GM21737 (cell line): Measurements from ENCODE around the gene DCAF15.

ENCODE experiments used
- ATAC-seq: cut with Tn5 transposase; IDR thresholded peaks from one replicate; pipeline ENCODE4 v1.9.1; 2021; ENCODE audit warnings: mild to moderate bottlenecking, moderate library complexity; ENCODE audit not compliant: unreplicated experiment

DCAF15 gene

GRCh38 chr19:13990085-13990484 lies 37.8 kb downstream of the DCAF15 start:
- ATAC-seq: no peak

- no peak for ATAC-seq
Observed at GRCh38 chr19:13992025-13992424, 39.7 kb downstream of the DCAF15 start.

GRCh38 chr19:13993590-13994300 lies 41.4 kb downstream of the DCAF15 start:
- ATAC-seq: no peak

GRCh38 chr19:13995017-13995728 lies 42.9 kb downstream of the DCAF15 start:
- no peak for ATAC-seq

GRCh38 chr19:13995878-13996765 lies 43.8 kb downstream of the DCAF15 start:
- no peak for ATAC-seq

GRCh38 chr19:13996928-13997630 lies 44.8 kb downstream of the DCAF15 start:
- no peak for ATAC-seq

GRCh38 chr19:13997631-13997962 lies 45.3 kb downstream of the DCAF15 start:
- ATAC-seq: no peak

GRCh38 chr19:13998426-13998825 lies 46.1 kb downstream of the DCAF15 start:
- ATAC-seq: no peak

- ATAC-seq: no peak
Observed at GRCh38 chr19:13999085-13999484, 46.8 kb downstream of the DCAF15 start.

- ATAC-seq: no peak
Observed at GRCh38 chr19:14000691-14001375, 48.5 kb downstream of the DCAF15 start.

GRCh38 chr19:14002571-14003250 lies 50.4 kb downstream of the DCAF15 start:
- ATAC-seq: no peak

GRCh38 chr19:14003251-14004055 lies 51.1 kb downstream of the DCAF15 start:
- ATAC-seq: no peak

GRCh38 chr19:14004619-14005348 lies 52.5 kb downstream of the DCAF15 start:
- ATAC-seq: no peak

GRCh38 chr19:14005349-14006084 lies 53.2 kb downstream of the DCAF15 start:
- ATAC-seq: peak; percentile 35

- peak; percentile 68 for ATAC-seq
Observed at GRCh38 chr19:14006085-14006765, 53.9 kb downstream of the DCAF15 start, which contains the start of gene RFX1. Gene RFX1 (minus strand): TSS chr19:14006320. CDS start chr19:13993843, 12,477 bp downstream.

- peak; percentile 31 for ATAC-seq
Observed at GRCh38 chr19:14006766-14007562, 54.7 kb downstream of the DCAF15 start.
